Astrocyte (in vitro differentiated cells and primary cell): ENCODE results near the gene TPPP2.

Experiments used
- EZH2 ChIP-seq: IDR thresholded peaks from 2 replicates; pipeline ENCODE4 v1.6.1; 2012; ENCODE audit warnings: mild to moderate bottlenecking, low read length, inconsistent platforms; ENCODE audit not compliant: insufficient read depth
- TF ChIP-seq, protein P1 (sequence below): IDR thresholded peaks from 2 replicates; pipeline ENCODE4 v1.5.1; 2011; ENCODE audit warnings: low read depth, mild to moderate bottlenecking, inconsistent platforms, low read length, moderate library complexity; ENCODE audit not compliant: insufficient read depth

GRCh38 chr14:21001218-21001617 is 28.8 kb upstream of the TPPP2 start:
- TF ChIP-seq, protein P1, sequence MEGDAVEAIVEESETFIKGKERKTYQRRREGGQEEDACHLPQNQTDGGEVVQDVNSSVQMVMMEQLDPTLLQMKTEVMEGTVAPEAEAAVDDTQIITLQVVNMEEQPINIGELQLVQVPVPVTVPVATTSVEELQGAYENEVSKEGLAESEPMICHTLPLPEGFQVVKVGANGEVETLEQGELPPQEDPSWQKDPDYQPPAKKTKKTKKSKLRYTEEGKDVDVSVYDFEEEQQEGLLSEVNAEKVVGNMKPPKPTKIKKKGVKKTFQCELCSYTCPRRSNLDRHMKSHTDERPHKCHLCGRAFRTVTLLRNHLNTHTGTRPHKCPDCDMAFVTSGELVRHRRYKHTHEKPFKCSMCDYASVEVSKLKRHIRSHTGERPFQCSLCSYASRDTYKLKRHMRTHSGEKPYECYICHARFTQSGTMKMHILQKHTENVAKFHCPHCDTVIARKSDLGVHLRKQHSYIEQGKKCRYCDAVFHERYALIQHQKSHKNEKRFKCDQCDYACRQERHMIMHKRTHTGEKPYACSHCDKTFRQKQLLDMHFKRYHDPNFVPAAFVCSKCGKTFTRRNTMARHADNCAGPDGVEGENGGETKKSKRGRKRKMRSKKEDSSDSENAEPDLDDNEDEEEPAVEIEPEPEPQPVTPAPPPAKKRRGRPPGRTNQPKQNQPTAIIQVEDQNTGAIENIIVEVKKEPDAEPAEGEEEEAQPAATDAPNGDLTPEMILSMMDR: no peak
- TF ChIP-seq EZH2: no peak
